Erythroblast (primary cell): ENCODE measurements around the gene POLE.

ENCODE experiments used
- GATA1 ChIP-seq: IDR thresholded peaks from 2 replicates; pipeline ENCODE4 v1.6.1; 2011; ENCODE audit warnings: low read depth, mild to moderate bottlenecking, control low read depth, low read length, moderate library complexity
- POLR2A ChIP-seq: IDR thresholded peaks from 2 replicates; pipeline ENCODE4 v1.6.1; 2011; ENCODE audit warnings: mild to moderate bottlenecking, low read length

GRCh38 chr12:132603240-132604150, 83.6 kb downstream of the POLE start:
- TF ChIP-seq POLR2A (no peak), GATA1 (no peak)
